Islet of Langerhans (tissue), 1 donor: Measurements from ENCODE around the gene B4GALT2.

Experiments
- FAIRE-seq: peaks from one replicate; lab custom pipeline; 2011; peaks lifted over from hg19 to GRCh38; lab: Jason Lieb, UNC

Gene B4GALT2

GRCh38 chr1:43947061-43947873 is 31.7 kb upstream of the B4GALT2 start:
- no peak for FAIRE-seq

DNA sequence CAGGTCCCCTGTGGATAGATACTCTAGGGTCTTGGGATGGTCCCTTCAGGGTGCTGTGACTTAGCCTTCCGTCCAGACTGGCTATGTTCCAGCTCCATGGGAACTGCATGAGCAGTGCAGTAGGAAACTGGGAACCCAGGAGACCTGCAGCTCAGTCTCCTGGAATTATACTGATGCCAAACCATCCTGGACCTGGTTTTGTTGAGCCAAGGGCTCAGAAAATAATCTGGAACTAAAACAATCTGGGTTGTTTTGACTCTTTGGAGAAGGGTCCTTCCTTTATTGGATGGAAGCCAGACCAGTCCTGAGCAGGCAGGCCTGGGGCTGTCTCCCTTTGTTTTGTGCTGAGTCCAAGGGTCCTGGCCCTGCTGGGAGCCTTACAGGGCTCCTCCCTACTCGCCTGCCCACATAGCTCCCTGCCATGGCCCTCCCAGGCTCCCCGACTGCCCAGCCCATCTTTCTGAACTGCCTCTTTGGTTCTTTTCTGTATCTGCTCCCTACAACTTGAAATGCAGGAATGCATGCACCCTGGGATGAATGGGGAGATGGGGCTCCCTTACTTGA is 31.1 kb upstream of the B4GALT2 start:
- no peak for FAIRE-seq

DNA sequence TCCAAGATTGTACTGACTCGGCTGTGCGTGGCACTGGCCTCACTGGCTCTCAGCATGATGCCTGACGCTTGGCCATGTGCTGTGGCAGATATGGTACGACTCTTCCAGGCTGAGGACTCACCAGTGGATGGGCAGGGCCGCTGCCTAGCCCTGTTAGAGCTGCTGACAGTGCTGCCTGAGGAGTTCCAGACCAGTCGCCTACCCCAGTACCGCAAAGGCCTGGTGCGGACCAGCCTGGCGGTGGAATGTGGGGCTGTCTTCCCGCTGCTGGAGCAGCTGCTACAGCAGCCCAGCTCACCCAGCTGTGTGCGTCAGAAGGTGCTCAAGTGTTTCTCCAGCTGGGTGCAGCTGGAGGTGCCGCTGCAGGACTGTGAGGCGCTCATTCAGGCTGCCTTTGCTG is 29.3 kb upstream of the B4GALT2 start:
- FAIRE-seq = no peak

- no peak for FAIRE-seq
Measured at GRCh38 chr1:43951021-43951985, 27.7 kb upstream of the B4GALT2 start.

GRCh38 chr1:43952731-43953346 is 26.2 kb upstream of the B4GALT2 start:
- peak; percentile 93 for FAIRE-seq

DNA sequence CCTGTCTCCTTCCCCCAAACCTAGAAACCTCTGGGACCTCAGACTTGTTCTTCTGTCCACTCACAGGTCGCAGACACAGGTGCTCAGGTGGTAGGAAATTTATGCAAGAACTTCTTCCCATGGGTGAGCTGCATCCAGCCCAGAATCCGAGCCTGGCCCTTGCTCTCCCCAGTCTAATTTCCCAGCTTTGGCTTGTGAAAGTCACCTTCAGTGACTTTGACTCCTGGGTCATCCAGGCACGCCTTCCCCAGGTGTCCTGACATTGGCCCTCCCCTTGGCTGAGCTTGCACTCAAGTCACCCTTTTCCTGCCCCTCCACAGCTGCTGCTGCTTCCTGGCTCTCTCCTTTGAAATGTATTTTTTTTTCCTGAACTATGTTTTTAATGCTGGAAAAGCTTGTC is 25.6 kb upstream of the B4GALT2 start:
- no peak for FAIRE-seq

DNA sequence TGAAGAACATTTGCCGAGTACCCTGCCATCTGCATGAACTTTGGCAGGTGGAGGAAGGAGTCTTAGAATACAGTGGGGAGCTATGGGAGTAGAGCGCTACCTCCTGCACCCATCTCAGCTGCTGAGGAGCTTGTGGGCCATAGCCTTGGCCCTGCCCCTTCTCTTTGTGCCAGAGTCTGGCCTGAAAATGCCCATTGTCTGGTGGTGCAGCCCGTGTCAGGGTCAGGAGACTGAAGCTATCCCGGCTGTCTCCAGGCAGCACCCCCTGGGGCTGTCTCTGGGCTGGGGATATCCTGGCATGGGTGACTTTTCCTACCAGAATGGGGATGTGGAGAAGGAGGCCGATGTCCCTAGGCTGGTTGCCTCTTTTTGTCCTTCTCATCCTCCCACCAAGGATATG is 25.0 kb upstream of the B4GALT2 start:
- no peak for FAIRE-seq

- no peak for FAIRE-seq
Measured at GRCh38 chr1:43956234-43956633, 22.8 kb upstream of the B4GALT2 start.

- no peak for FAIRE-seq
Measured at GRCh38 chr1:43957407-43958040, 21.5 kb upstream of the B4GALT2 start.

- FAIRE-seq = no peak
Measured at GRCh38 chr1:43958351-43959255, 20.4 kb upstream of the B4GALT2 start.

- no peak for FAIRE-seq
Measured at GRCh38 chr1:43960798-43961197, 18.2 kb upstream of the B4GALT2 start.

GRCh38 chr1:43961692-43962091 is 17.3 kb upstream of the B4GALT2 start:
- no peak for FAIRE-seq

- FAIRE-seq = no peak
Measured at GRCh38 chr1:43962324-43962723, 16.7 kb upstream of the B4GALT2 start.

GRCh38 chr1:43963006-43963405 is 16.0 kb upstream of the B4GALT2 start:
- FAIRE-seq = no peak

GRCh38 chr1:43963890-43964289 is 15.1 kb upstream of the B4GALT2 start:
- no peak for FAIRE-seq

- no peak for FAIRE-seq
Measured at GRCh38 chr1:43965316-43965715, 13.7 kb upstream of the B4GALT2 start.

GRCh38 chr1:43968348-43968948 is 10.6 kb upstream of the B4GALT2 start:
- FAIRE-seq = no peak

- FAIRE-seq = no peak
Measured at GRCh38 chr1:43969416-43969745, 9.6 kb upstream of the B4GALT2 start.

DNA sequence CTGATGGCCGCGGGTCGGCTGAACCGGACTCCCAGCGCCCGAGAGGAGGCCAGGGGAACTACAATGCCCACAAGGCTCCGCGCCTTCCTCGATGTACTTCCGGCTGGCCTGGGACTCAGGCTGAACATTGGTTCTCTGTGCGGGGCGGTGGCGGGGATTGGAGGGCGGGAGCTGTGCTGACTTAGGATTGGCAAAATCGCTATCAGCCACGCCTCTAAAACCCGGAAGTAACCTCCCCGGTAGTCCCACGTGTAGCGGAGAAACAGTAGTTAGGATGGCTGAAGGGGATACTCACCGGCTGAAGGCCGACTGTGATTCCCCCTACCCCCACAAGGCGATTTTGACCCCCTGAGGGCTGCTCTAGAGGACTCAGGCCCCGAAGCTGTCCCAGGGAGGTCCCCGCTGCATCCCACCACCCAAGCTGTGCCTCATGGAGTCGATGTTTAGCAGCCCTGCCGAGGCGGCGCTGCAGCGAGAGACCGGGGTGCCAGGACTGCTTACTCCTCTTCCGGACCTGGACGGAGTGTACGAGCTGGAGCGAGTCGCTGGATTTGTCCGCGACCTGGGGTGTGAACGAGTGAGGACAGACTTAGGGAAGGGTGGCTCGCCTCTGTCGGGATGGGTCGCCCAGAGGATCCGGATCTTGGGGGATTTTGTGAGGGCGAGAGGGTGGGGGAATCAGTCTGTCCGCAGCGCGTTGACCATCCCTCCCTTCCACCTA is 9.1 kb upstream of the B4GALT2 start, which contains the start of gene DPH2:
Gene DPH2 (plus strand): TSS at position 265 of the 721 bp plus-strand sequence. CDS start 166 bp downstream, at position 431.
- FAIRE-seq = peak; percentile 94

DNA sequence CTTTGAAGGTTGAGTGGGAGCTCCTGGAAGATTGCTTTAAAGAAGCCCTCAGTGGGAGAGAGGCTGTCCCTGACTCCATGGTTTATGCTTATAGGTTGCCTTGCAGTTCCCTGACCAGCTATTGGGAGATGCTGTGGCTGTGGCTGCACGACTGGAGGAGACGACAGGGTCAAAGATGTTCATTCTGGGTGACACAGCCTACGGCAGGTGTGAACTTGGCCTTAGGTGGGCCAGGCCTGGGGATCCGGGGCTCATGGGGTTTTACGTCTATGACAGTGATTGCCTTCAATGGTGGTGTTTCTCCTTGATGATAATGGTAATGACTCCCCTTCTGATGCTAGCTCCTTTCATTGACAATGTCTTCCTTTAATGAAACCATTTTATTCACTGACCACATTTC is 8.5 kb upstream of the B4GALT2 start:
- FAIRE-seq = no peak
